ENCODE data around the gene TTC13. TPM values are rescaled to one million over a fixed set of nuclear protein-coding genes. Genes with fewer than 3 reads are reported as not detected.

The TTC13 gene
- total RNA-seq, 4 donors from 2014 or later, result 16.0 to 36.0 (median 22.7) TPM

GRCh38 chr1:231019711-231020110 lies 41.0 kb upstream of the TTC13 start:
- TF ChIP-seq POLR2A (IDR thresholded peaks at IDR 0.05), result no peak
- TF ChIP-seq CTCF (IDR thresholded peaks at IDR 0.05 in 4 of 5, conservative IDR thresholded peaks at IDR 0.05 in 1 of 5), result no peak
- Histone ChIP-seq H3K4me1 (no peaks in the 10 kb centered on the region), H3K27me3 (no peaks in the 10 kb centered on the region), H3K9me3 (no peaks in the 10 kb centered on the region), H3K4me3 (no peak overlapping the region), H3K27ac (no peak overlapping the region), H3K36me3 (no peaks in the 10 kb centered on the region)
- intact Hi-C loops (cut with DNase I; ENCODE audit: low total_unique reads), result no loop called here
- ATAC-seq (no peak), DNase-seq (no peak)
- in situ Hi-C loops (cut with MboI; ENCODE audit: low sequenced_read_pairs in 4 of 4), result no loop called here

GRCh38 chr1:231016966-231017365 lies 38.3 kb upstream of the TTC13 start:
- TF ChIP-seq POLR2A (IDR thresholded peaks at IDR 0.05) (no peak), CTCF (IDR thresholded peaks at IDR 0.05 in 4 of 5, conservative IDR thresholded peaks at IDR 0.05 in 1 of 5) (no peak)
- H3K4me3 ChIP-seq, result no peak overlapping the region
- no peaks in the 10 kb centered on the region for H3K9me3 ChIP-seq
- H3K4me1 ChIP-seq, result no peaks in the 10 kb centered on the region
- no peaks in the 10 kb centered on the region for H3K36me3 ChIP-seq
- intact Hi-C loops (cut with DNase I; ENCODE audit: low total_unique reads) (no loop called here), in situ Hi-C loops (cut with MboI; ENCODE audit: low sequenced_read_pairs in 4 of 4) (no loop called here)
- no peak overlapping the region for H3K27ac ChIP-seq
- no peak for ATAC-seq
- no peaks in the 10 kb centered on the region for H3K27me3 ChIP-seq
- DNase-seq, result no peak

GRCh38 chr1:231016234-231016633 lies 37.6 kb upstream of the TTC13 start:
- DNase-seq (no peak), ATAC-seq (no peak)
- TF ChIP-seq POLR2A (IDR thresholded peaks at IDR 0.05) (no peak), CTCF (IDR thresholded peaks at IDR 0.05 in 4 of 5, conservative IDR thresholded peaks at IDR 0.05 in 1 of 5) (no peak)
- no peak overlapping the region for H3K4me3 ChIP-seq
- H3K36me3 ChIP-seq, result no peaks in the 10 kb centered on the region
- no peaks in the 10 kb centered on the region for H3K4me1 ChIP-seq
- H3K27me3 ChIP-seq, result no peaks in the 10 kb centered on the region
- intact Hi-C loops (cut with DNase I; ENCODE audit: low total_unique reads) (no loop called here), in situ Hi-C loops (cut with MboI; ENCODE audit: low sequenced_read_pairs in 4 of 4) (no loop called here)
- H3K9me3 ChIP-seq, result no peaks in the 10 kb centered on the region
- no peak overlapping the region for H3K27ac ChIP-seq

GRCh38 chr1:231013391-231014015 lies 34.8 kb upstream of the TTC13 start:
- TF ChIP-seq POLR2A (IDR thresholded peaks at IDR 0.05), result no peak
- TF ChIP-seq CTCF (IDR thresholded peaks at IDR 0.05 in 4 of 5, conservative IDR thresholded peaks at IDR 0.05 in 1 of 5), result no peak
- H3K4me1 ChIP-seq, result no peaks in the 10 kb centered on the region
- no peaks in the 10 kb centered on the region for H3K9me3 ChIP-seq
- H3K4me3 ChIP-seq, result no peak overlapping the region
- intact Hi-C loops (cut with DNase I; ENCODE audit: low total_unique reads), result no loop called here
- DNase-seq, result no peak
- no peak for ATAC-seq
- H3K27me3 ChIP-seq, result no peaks in the 10 kb centered on the region
- no peaks in the 10 kb centered on the region for H3K36me3 ChIP-seq
- in situ Hi-C loops (cut with MboI; ENCODE audit: low sequenced_read_pairs in 4 of 4), result no loop called here
- no peak overlapping the region for H3K27ac ChIP-seq

- H3K4me3 ChIP-seq, result no peak overlapping the region
- no peaks in the 10 kb centered on the region for H3K9me3 ChIP-seq
- H3K27me3 ChIP-seq, result no peaks in the 10 kb centered on the region
- H3K27ac ChIP-seq, result no peak overlapping the region
- H3K36me3 ChIP-seq, result no peaks in the 10 kb centered on the region
- DNase-seq (no peak), ATAC-seq (no peak)
- H3K4me1 ChIP-seq, result no peaks in the 10 kb centered on the region
- intact Hi-C loops (cut with DNase I; ENCODE audit: low total_unique reads), result no loop called here
- in situ Hi-C loops (cut with MboI; ENCODE audit: low sequenced_read_pairs in 4 of 4), result no loop called here
- TF ChIP-seq CTCF (IDR thresholded peaks at IDR 0.05 in 4 of 5, conservative IDR thresholded peaks at IDR 0.05 in 1 of 5) (no peak), POLR2A (IDR thresholded peaks at IDR 0.05) (no peak)
These were observed 33.3 kb upstream of the TTC13 start for GRCh38 chr1:231011963-231012362.
